Testis (tissue), 3 donors: Measurements from ENCODE around the gene RRP9. TPM values are rescaled to one million over a fixed set of nuclear protein-coding genes. Genes with fewer than 3 reads are reported as not detected.

Experiments
- DNase-seq: peaks from one replicate; pipeline ENCODE4 v3.0.0-alpha.2; 2019
- H3K27ac ChIP-seq, 2 donors: fragments of 200-600 bp; sonication (generic); one replicate each; pipeline ENCODE4 v1.5.1; 2019
- H3K27me3 ChIP-seq: fragments of 200-600 bp; sonication (generic); one replicate; pipeline ENCODE4 v1.5.1; 2019
- H3K36me3 ChIP-seq: fragments of 200-600 bp; sonication (generic); one replicate; pipeline ENCODE4 v1.5.1; 2017; ENCODE audit warnings: low read depth; ENCODE audit errors: missing control alignments
- H3K4me1 ChIP-seq: fragments of 200-600 bp; sonication (generic); one replicate; pipeline ENCODE4 v1.5.1; 2019
- H3K4me3 ChIP-seq, 2 donors: fragments of 200-600 bp; sonication (generic); one replicate each; pipeline ENCODE4 v1.5.1; 2017 to 2019
- H3K9me3 ChIP-seq: fragments of 200-600 bp; sonication (generic); one replicate; pipeline ENCODE4 v1.5.1; 2017
- POLR2A ChIP-seq: fragments of 450-650 bp; IDR thresholded peaks from one replicate; pipeline ENCODE4 v1.6.1; 2017; ENCODE audit warnings: antibody characterized with exemption, mild to moderate bottlenecking, moderate library complexity
- WGBS, 2 donors: methylation state at CpG; one replicate each; pipeline ENCODE4 v1.1.5; 2018; 5-methylcytosine and 5-hydroxymethylcytosine counted together
- intact Hi-C: fragments of 100-400 bp; cut with DNase I; formaldehyde crosslinking; loops from one replicate; pipeline ENCODE4 v1.15.1; 2023; ENCODE audit warnings: low total_unique reads
- polyA plus RNA-seq: library from polyadenylated mRNA; stranded (reverse); fragments of 350-450 nt; fragmentation: Illumina TruSeq; extraction: RNeasy Lipid Tissue Mini Kit (QIAGEN cat#74804); gene quantifications from one replicate; pipeline ENCODE4 v1.2.3, GENCODE V29; 2014; ENCODE audit warnings: low read depth, low replicate concordance; ENCODE audit not compliant: insufficient read depth
- total RNA-seq, 2 donors: library from RNA; depleted of rRNA; stranded (reverse); fragments of >200 nt; gene quantifications; one replicate each; pipeline ENCODE4 v1.2.3, GENCODE V29; 2016
- TF ChIP-seq, protein P1 (sequence below), 3 experiments: fragments of 450-650 bp in 2 of 3; fragments of 200-600 bp in 1 of 3; sonication (generic) in 1 of 3; IDR thresholded peaks; one replicate each; pipeline ENCODE4 v1.5.1; 2016 to 2019; ENCODE audit warnings: antibody characterized with exemption in 3 of 3, mild to moderate bottlenecking in 2 of 3, moderate library complexity in 1 of 3

RRP9 gene
- total and polyA plus RNA-seq, 3 donors from 2014 or later: 11.6 to 18.7 (median 18.1) TPM

- DNase-seq: no peak
- no peak overlapping the region for H3K4me3 ChIP-seq
- H3K27me3 ChIP-seq: no peaks in the 10 kb centered on the region
- H3K36me3 ChIP-seq: no peaks in the 10 kb centered on the region
- no peak for TF ChIP-seq POLR2A
- TF ChIP-seq, protein P1, sequence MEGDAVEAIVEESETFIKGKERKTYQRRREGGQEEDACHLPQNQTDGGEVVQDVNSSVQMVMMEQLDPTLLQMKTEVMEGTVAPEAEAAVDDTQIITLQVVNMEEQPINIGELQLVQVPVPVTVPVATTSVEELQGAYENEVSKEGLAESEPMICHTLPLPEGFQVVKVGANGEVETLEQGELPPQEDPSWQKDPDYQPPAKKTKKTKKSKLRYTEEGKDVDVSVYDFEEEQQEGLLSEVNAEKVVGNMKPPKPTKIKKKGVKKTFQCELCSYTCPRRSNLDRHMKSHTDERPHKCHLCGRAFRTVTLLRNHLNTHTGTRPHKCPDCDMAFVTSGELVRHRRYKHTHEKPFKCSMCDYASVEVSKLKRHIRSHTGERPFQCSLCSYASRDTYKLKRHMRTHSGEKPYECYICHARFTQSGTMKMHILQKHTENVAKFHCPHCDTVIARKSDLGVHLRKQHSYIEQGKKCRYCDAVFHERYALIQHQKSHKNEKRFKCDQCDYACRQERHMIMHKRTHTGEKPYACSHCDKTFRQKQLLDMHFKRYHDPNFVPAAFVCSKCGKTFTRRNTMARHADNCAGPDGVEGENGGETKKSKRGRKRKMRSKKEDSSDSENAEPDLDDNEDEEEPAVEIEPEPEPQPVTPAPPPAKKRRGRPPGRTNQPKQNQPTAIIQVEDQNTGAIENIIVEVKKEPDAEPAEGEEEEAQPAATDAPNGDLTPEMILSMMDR (IDR thresholded peaks at IDR 0.05): no peak
- peaks cover 32% of the 10 kb centered on the region for H3K4me1 ChIP-seq
- intact Hi-C loops: no loop called here
- 95 to 96% methylated on average over 16 to 20 of the region's 20 CpGs for WGBS, 2 donors
- H3K27ac ChIP-seq: no peak overlapping the region
- no peaks in the 10 kb centered on the region for H3K9me3 ChIP-seq
These were observed 17.2 kb upstream of the RRP9 start for GRCh38 chr3:51958603-51959521.

DNA sequence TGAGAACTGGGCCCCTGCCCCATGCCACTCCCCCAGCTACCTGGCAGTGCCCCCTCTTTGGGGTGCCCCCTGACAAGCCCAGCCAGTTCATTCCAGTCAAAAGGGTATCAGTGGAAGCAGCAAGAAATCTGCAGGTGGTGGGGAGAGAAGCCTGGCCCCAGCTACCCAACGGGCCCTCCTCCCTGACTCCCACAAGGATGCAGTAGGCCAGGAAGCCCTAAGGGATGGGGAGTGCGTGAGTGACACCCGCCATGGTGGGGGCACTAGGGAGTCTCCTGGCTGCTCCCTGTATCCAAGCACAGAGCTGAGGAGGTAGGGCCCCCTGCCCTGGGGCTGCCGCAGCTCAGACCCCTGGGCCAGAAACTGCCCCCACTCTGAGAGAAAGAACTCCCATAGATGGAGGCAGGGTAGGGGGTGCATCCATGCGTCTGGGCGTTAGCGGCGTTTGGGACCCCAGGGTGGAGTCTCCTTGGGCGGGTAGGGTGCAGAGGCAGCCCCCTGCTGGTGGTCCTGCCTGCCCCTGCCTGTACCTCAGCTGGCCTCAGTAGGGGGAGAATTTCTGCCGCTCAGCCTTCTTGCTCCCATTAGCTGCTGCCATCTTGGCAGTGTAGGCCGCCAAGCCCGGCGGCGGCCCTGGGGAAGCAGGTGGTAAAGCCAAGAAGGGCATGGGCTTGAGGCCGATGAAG is 16.0 kb upstream of the RRP9 start:
- intact Hi-C loops: no loop called here
- TF ChIP-seq, protein P1 (IDR thresholded peaks at IDR 0.05): no peak
- TF ChIP-seq POLR2A: no peak
- no peak overlapping the region for H3K4me3 ChIP-seq
- DNase-seq: no peak
- H3K4me1 ChIP-seq: peaks cover 20% of the 10 kb centered on the region
- no peak overlapping the region for H3K27ac ChIP-seq
- no peaks in the 10 kb centered on the region for H3K27me3 ChIP-seq
- H3K9me3 ChIP-seq: no peaks in the 10 kb centered on the region
- 91 to 93% methylated on average over 10 to 15 of the region's 15 CpGs for WGBS, 2 donors
- H3K36me3 ChIP-seq: no peaks in the 10 kb centered on the region

DNA sequence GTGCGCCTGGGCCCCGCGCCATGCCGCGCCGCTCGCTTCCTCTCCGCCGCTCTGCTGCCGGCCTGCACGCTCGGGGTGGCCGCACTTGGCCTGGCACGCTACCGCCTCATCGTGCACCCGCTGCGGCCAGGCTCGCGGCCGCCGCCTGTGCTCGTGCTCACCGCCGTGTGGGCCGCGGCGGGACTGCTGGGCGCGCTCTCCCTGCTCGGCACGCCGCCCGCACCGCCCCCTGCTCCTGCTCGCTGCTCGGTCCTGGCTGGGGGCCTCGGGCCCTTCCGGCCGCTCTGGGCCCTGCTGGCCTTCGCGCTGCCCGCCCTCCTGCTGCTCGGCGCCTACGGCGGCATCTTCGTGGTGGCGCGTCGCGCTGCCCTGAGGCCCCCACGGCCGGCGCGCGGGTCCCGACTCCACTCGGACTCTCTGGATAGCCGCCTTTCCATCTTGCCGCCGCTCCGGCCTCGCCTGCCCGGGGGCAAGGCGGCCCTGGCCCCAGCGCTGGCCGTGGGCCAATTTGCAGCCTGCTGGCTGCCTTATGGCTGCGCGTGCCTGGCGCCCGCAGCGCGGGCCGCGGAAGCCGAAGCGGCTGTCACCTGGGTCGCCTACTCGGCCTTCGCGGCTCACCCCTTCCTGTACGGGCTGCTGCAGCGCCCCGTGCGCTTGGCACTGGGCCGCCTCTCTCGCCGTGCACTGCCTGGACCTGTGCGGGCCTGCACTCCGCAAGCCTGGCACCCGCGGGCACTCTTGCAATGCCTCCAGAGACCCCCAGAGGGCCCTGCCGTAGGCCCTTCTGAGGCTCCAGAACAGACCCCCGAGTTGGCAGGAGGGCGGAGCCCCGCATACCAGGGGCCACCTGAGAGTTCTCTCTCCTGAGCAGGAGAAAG is 14.4 kb upstream of the RRP9 start:
- intact Hi-C loops: no loop called here
- TF ChIP-seq, protein P1 (IDR thresholded peaks at IDR 0.05): peak; percentile 7 to 50 (median 44)
- no peak for TF ChIP-seq POLR2A
- Histone ChIP-seq H3K4me3 (peak overlapping the region; percentile 44 to 57), H3K4me1 (peaks cover 7% of the 10 kb centered on the region), H3K27me3 (no peaks in the 10 kb centered on the region), H3K36me3 (no peaks in the 10 kb centered on the region), H3K27ac (peak overlapping the region in 1 of 2 donors; percentile 51), H3K9me3 (no peaks in the 10 kb centered on the region)
- peak; percentile 63 for DNase-seq
- 7 to 20% methylated on average over 1 to 86 of the region's 97 CpGs for WGBS, 2 donors

DNA sequence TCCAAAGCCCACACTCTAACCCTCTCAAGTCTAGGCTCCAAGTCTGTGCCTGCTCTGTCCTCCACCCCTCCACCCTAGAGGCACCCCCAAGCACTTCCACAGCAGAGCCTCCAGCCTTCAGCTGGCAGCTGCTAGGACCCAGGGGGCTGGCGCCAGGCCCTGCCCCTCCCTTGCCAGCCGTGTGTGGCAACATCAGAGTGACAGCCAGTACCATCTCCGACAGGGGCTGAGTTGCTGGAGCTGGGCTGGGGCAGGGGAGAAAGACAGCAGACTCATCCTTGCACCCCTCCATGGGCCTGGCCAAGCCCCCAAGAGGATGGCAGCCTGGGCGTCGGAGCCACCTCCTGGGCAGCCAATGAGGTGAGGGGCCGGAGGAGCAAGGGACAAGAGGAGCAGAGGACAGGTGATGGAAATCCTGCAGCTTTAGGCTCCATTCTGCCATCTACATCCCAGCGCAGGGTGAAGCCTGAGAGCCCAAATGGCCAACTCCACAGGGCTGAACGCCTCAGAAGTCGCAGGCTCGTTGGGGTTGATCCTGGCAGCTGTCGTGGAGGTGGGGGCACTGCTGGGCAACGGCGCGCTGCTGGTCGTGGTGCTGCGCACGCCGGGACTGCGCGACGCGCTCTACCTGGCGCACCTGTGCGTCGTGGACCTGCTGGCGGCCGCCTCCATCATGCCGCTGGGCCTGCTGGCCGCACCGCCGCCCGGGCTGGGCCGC is 13.6 kb upstream of the RRP9 start, which contains the start of gene GPR62:
TSS of gene GPR62 (plus strand) at position 207 of the 718 bp plus-strand sequence. CDS start at position 479, 272 bp downstream.
- intact Hi-C loops: no loop called here
- peaks cover 7% of the 10 kb centered on the region for H3K4me1 ChIP-seq
- 23 to 27% methylated on average over 11 to 31 of the region's 33 CpGs for WGBS, 2 donors
- no peaks in the 10 kb centered on the region for H3K36me3 ChIP-seq
- H3K27ac ChIP-seq: peak within 1 kb of the TSS in 1 of 2 donors; percentile 51
- TF ChIP-seq POLR2A: no peak
- TF ChIP-seq, protein P1 (IDR thresholded peaks at IDR 0.05): no peak
- H3K9me3 ChIP-seq: no peaks in the 10 kb centered on the region
- no peak for DNase-seq
- H3K4me3 ChIP-seq: peak within 1 kb of the TSS; percentile 44 to 57
- H3K27me3 ChIP-seq: no peaks in the 10 kb centered on the region
